Ovary (tissue), 9 donors: ENCODE results near the gene SH3RF3. TPM values are rescaled to one million over a fixed set of nuclear protein-coding genes. Genes with fewer than 3 reads are reported as not detected.

ENCODE experiments used
- DNase-seq, 5 donors: peaks; one replicate each; pipeline ENCODE4 v3.0.0-alpha.2; 2019 to 2020
- H3K27ac ChIP-seq, 2 donors: fragments of 200-600 bp; one replicate each; pipeline versions ENCODE4 v1.5.1 to v1.8.0; 2019 to 2022
- H3K27me3 ChIP-seq: fragments of 200-600 bp; one replicate; pipeline ENCODE4 v1.8.0; 2022
- H3K36me3 ChIP-seq: fragments of 200-600 bp; sonication (generic); one replicate; pipeline ENCODE4 v1.5.1; 2019
- H3K4me1 ChIP-seq: one replicate; pipeline ENCODE4 v1.8.1; 2013; ENCODE audit warnings: mild to moderate bottlenecking, moderate library complexity; ENCODE audit not compliant: insufficient read depth
- H3K4me3 ChIP-seq: fragments of 200-600 bp; sonication (generic); one replicate; pipeline ENCODE4 v1.5.1; 2017
- H3K9me3 ChIP-seq, 2 donors: fragments of 200-600 bp in 1 of 2; sonication (generic) in 1 of 2; one replicate each; pipeline versions ENCODE4 v1.5.1 to v1.8.1; 2013 to 2019; ENCODE audit warnings: mild to moderate bottlenecking in 1 of 2, moderate library complexity in 1 of 2
- EP300 ChIP-seq: sonication (generic); formaldehyde crosslinking; IDR thresholded peaks from one replicate; pipeline ENCODE4 v1.6.1; 2017; ENCODE audit warnings: antibody characterized with exemption
- POLR2A ChIP-seq: fragments of 450-650 bp; IDR thresholded peaks from one replicate; pipeline ENCODE4 v1.6.1; 2017; ENCODE audit warnings: antibody characterized with exemption, mild to moderate bottlenecking, moderate library complexity
- WGBS, 3 donors: extraction: QIAGEN DNeasy Blood & Tissue Kit in 1 of 3; methylation state at CpG; one replicate each; pipeline versions ENCODE4 v1.1.5 to v1.1.7; 2013 to 2017; 5-methylcytosine and 5-hydroxymethylcytosine counted together
- intact Hi-C, 4 donors: fragments of 100-400 bp; cut with DNase I; formaldehyde crosslinking; loops; one replicate each; pipeline versions ENCODE4 v1.11.0 to v1.15.1; 2022 to 2023
- polyA plus RNA-seq, 2 donors: library from polyadenylated mRNA; stranded (reverse); fragments of 200-250 nt in 1 of 2; fragments of 350-450 nt in 1 of 2; fragmentation: Illumina TruSeq in 1 of 2; extraction: RNeasy Lipid Tissue Mini Kit (QIAGEN cat#74804) in 1 of 2; gene quantifications; one replicate each; pipeline ENCODE4 v1.2.3, GENCODE V29; 2013 to 2014
- total RNA-seq, 7 donors: library from RNA; depleted of rRNA in 2 of 7; stranded (reverse); fragments of >200 nt in 2 of 7; fragmentation: NEBNext Ultra II Directional in 3 of 7; extraction: Animal tissue kit (Norgen Biotek cat#: 25700) in 3 of 7; gene quantifications; one replicate each; pipeline versions ENCODE4 v1.1.0 to v1.2.4, GENCODE V29; 2016 to 2023
- TF ChIP-seq, protein P1 (sequence below), 3 donors: fragments of 450-650 bp in 2 of 3; fragments of 200-600 bp in 1 of 3; IDR thresholded peaks; one replicate each; pipeline versions ENCODE4 v1.5.1 to v1.8.0; 2016 to 2022; ENCODE audit warnings: antibody characterized with exemption in 3 of 3, mild to moderate bottlenecking in 1 of 3
- donor health status: DM: no; HTN: no; CAD: no; lungs with moderate emphysema.
- donor health status: DM: no; HTN: no; CAD: no.
- donor health status: Bipolar disorder and iron deficiency.
- donor health status: DM: yes; HTN: yes; CAD: no.
- donor health status: DM: no; HTN: no; CAD: no.
- donor health status: DM: yes; HTN: yes; CAD: no.

Gene SH3RF3
- total and polyA plus RNA-seq, 9 donors, result 2.7 to 10.1 (median 4.5) TPM

DNA sequence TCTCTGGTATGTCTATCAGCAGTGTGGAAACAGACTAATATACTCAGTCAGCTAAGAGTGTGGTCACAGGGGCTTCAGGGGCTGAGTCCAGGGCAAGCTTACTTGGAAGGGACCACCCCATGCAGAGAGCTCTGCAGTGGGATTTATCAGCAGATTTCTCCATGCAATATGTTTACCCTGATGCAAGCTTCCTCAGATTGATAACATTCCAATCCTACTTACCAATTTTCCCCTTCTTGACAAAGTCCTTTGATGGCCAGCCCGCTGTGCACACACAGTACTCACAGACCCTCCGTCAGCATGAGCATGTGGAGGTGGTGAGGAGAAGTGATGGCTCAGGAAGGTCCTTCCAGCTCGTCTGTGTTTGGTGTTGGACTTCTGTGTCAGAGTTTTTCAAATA is 51.8 kb downstream of the SH3RF3 start:
- H3K36me3 ChIP-seq, result no peaks in the 10 kb centered on the region
- 92 to 100% (median 95%) methylated on average over 3 of the region's 3 CpGs for WGBS, 3 donors
- intact Hi-C loops, result loop anchor here in 1 of 4 donors (10.0 kb wide), 1 partner anchor 64 kb away; no protein-coding TSS in a partner anchor
- no peak for DNase-seq
- H3K27ac ChIP-seq, result no peak overlapping the region
- H3K4me3 ChIP-seq, result no peak overlapping the region
- H3K9me3 ChIP-seq, result no peaks in the 10 kb centered on the region
- peaks cover 4% of the 10 kb centered on the region for H3K4me1 ChIP-seq
- no peaks in the 10 kb centered on the region for H3K27me3 ChIP-seq
- TF ChIP-seq POLR2A, result no peak

DNA sequence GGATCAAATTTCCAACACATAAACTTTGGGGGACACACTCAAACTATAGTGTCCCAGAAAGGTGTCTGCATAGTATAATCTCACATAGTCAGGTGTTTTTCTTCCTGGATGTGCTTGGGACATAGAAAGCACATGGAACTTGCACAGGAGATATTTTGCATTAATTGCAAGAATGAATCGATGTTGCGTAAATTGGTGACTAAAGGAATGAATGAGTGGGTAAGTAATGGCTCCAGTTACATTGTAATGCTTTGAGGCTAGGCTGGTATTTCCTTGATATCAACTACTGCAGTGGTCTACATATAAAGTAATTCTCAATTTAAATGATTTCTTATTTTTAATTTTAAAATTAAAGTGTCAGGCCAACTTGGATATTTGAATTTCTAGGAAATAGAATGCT is 53.4 kb downstream of the SH3RF3 start:
- no peak for TF ChIP-seq POLR2A
- no peaks in the 10 kb centered on the region for H3K36me3 ChIP-seq
- no peak for DNase-seq
- H3K4me3 ChIP-seq, result no peak overlapping the region
- H3K27ac ChIP-seq, result no peak overlapping the region
- intact Hi-C loops, result loop anchor here in 1 of 4 donors (10.0 kb wide), 1 partner anchor 62 kb away; no protein-coding TSS in a partner anchor
- 76 to 100% (median 99%) methylated on average over 2 of the region's 2 CpGs for WGBS, 3 donors
- H3K4me1 ChIP-seq, result peaks cover 12% of the 10 kb centered on the region
- H3K27me3 ChIP-seq, result no peaks in the 10 kb centered on the region
- no peaks in the 10 kb centered on the region for H3K9me3 ChIP-seq

DNA sequence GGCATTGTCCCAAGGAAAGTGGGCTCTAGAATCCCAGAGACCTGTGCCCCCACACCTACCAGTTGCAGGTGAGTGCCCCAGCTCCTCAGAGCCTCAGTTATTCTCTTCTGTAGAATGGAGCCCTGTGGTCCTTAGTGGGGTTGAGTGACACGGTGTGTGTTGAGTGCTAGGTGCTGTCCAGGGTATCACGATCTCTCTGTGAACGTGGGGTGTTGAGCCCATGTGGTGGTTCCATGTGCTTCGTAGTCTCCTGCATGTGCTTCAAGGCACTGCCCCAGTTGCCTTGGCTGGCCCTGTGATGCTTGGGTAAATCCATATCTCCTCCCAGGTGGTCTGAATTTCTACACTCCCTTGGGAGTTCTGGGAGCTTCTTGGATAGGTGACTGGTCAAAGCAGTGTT is 54.9 kb downstream of the SH3RF3 start:
- TF ChIP-seq POLR2A (no peak), EP300 (no peak)
- TF ChIP-seq, protein P1, sequence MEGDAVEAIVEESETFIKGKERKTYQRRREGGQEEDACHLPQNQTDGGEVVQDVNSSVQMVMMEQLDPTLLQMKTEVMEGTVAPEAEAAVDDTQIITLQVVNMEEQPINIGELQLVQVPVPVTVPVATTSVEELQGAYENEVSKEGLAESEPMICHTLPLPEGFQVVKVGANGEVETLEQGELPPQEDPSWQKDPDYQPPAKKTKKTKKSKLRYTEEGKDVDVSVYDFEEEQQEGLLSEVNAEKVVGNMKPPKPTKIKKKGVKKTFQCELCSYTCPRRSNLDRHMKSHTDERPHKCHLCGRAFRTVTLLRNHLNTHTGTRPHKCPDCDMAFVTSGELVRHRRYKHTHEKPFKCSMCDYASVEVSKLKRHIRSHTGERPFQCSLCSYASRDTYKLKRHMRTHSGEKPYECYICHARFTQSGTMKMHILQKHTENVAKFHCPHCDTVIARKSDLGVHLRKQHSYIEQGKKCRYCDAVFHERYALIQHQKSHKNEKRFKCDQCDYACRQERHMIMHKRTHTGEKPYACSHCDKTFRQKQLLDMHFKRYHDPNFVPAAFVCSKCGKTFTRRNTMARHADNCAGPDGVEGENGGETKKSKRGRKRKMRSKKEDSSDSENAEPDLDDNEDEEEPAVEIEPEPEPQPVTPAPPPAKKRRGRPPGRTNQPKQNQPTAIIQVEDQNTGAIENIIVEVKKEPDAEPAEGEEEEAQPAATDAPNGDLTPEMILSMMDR (IDR thresholded peaks at IDR 0.05), result no peak
- DNase-seq, result no peak
- Histone ChIP-seq H3K4me3 (no peak overlapping the region), H3K27ac (no peak overlapping the region), H3K4me1 (peaks cover 12% of the 10 kb centered on the region), H3K9me3 (no peaks in the 10 kb centered on the region), H3K27me3 (no peaks in the 10 kb centered on the region), H3K36me3 (no peaks in the 10 kb centered on the region)
- 94 to 98% (median 97%) methylated on average over 4 of the region's 4 CpGs for WGBS, 3 donors
- intact Hi-C loops, result loop anchor here in 1 of 4 donors (10.0 kb wide), 1 partner anchor 61 kb away; no protein-coding TSS in a partner anchor

DNA sequence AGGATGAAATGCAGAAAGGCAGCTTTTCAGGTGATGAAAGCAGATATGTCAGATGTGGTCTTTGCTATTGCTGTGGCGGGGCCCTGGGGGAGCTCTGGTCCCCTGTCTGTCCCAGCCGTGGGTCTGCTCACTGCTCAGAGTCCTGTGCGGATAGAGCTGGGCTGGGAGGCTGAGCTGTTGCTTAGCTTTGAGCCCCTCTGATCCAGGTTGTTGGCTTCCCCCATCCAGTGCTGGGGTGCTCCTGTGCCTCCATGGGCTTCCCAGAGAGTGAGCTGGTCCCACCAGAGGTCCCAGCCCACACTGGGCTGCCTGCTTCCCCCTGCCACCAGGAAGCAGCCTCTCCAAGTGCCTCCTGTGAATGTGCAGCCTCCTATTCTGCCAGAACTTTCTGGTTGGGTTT is 55.4 kb downstream of the SH3RF3 start:
- TF ChIP-seq EP300 (no peak), POLR2A (no peak)
- TF ChIP-seq, protein P1 (IDR thresholded peaks at IDR 0.05), result no peak
- 90 to 100% (median 95%) methylated on average over 3 of the region's 3 CpGs for WGBS, 3 donors
- no peaks in the 10 kb centered on the region for H3K9me3 ChIP-seq

DNA sequence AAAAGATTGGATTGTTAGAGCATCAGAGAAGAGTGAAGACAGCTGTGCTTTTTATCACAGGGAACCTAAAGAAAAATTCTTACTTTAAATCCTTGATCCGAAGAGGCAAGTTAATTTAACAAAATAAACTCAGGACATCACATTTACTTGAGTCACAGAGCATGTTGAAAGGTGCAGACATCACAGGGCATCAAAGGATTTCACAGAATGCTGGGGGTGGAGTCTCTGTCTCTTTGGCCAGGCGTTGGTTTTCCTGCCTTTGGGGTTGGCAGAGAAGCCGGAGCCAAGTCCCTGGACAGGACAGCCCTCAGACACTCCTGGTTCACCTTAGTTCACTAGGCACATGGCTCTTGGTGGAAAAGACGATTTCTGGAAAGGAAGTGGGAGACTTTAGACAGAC is 56.3 kb downstream of the SH3RF3 start:
- H3K36me3 ChIP-seq, result no peaks in the 10 kb centered on the region
- H3K4me1 ChIP-seq, result peaks cover 12% of the 10 kb centered on the region
- H3K4me3 ChIP-seq, result no peak overlapping the region
- no peaks in the 10 kb centered on the region for H3K9me3 ChIP-seq
- WGBS, 3 donors, result 10 to 19% (median 18%) methylated on average over 4 of the region's 4 CpGs
- peak overlapping the region in 1 of 2 donors; percentile 42 for H3K27ac ChIP-seq
- H3K27me3 ChIP-seq, result no peaks in the 10 kb centered on the region
- intact Hi-C loops, result loop anchor here in 1 of 4 donors (10.0 kb wide), 1 partner anchor 59 kb away; no protein-coding TSS in a partner anchor
- DNase-seq, result peak in 1 of 5 donors; percentile 32
- TF ChIP-seq EP300, result no peak
- TF ChIP-seq, protein P1 (IDR thresholded peaks at IDR 0.05), result no peak

More for the DNA sequence above, 55.4 kb downstream of the SH3RF3 start:
- intact Hi-C loops, result loop anchor here in 1 of 4 donors (10.0 kb wide), 1 partner anchor 60 kb away; no protein-coding TSS in a partner anchor
- Histone ChIP-seq H3K4me1 (peaks cover 12% of the 10 kb centered on the region), H3K27me3 (no peaks in the 10 kb centered on the region), H3K4me3 (no peak overlapping the region), H3K36me3 (no peaks in the 10 kb centered on the region), H3K27ac (no peak overlapping the region)
- no peak for DNase-seq
